ENCODE measurements around the gene S100A14. TPM values are rescaled to one million over a fixed set of nuclear protein-coding genes. Genes with fewer than 3 reads are reported as not detected.
A peak's percentile ranks its signal among the peaks of the same experiment; 100 is the strongest.

Gene S100A14
- total RNA-seq, 1 donor from 2014 or later = 43.8 TPM

DNA sequence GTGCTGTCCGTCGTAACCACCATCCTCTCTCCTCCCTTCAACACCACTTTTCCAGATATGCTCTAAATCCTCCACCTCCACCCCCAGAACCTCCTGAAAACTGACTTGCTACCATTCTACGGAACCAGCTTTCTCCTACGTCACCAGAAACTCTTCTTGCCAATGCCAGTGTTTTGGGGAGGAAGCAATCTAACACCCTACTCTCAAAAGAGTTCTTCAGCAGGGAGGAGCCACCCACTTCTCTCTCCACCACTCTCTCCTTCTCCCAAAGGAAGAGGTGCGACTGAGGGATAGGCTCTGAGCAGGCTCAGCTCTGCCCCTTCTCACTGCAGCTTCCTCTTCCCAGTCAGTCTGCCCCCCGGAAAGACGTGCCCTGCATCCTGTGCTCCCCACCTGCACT, 44.4 kb downstream of the S100A14 start:
- TF ChIP-seq, protein P1, sequence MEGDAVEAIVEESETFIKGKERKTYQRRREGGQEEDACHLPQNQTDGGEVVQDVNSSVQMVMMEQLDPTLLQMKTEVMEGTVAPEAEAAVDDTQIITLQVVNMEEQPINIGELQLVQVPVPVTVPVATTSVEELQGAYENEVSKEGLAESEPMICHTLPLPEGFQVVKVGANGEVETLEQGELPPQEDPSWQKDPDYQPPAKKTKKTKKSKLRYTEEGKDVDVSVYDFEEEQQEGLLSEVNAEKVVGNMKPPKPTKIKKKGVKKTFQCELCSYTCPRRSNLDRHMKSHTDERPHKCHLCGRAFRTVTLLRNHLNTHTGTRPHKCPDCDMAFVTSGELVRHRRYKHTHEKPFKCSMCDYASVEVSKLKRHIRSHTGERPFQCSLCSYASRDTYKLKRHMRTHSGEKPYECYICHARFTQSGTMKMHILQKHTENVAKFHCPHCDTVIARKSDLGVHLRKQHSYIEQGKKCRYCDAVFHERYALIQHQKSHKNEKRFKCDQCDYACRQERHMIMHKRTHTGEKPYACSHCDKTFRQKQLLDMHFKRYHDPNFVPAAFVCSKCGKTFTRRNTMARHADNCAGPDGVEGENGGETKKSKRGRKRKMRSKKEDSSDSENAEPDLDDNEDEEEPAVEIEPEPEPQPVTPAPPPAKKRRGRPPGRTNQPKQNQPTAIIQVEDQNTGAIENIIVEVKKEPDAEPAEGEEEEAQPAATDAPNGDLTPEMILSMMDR (conservative IDR thresholded peaks at IDR 0.05; ENCODE audit: low read depth, low read length) = no peak
- H3K4me3 ChIP-seq (ENCODE audit: low read depth, low read length) = no peak overlapping the region
- no peak for DNase-seq (ENCODE audit: low read depth)

DNA sequence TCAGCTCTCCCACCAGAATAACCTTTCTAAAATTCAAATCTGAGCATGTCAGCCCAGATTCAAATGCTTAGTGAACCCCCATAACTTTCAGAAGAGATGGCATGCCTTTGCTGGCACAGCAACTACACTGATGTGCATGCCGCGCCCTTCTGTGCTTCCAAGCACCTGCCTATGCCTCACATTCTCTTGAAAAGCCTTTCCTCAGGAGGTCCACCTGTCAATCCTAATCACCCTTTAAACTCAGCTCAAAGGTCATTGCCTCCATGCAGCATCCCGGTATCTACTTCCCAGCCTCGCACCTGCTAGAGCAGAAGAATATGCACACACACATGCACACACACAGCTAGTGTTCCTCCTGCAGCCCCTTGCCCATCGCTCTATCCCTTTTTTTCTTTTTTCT, 45.3 kb downstream of the S100A14 start:
- DNase-seq (ENCODE audit: low read depth) = no peak
- no peak overlapping the region for H3K4me3 ChIP-seq (ENCODE audit: low read depth, low read length)
- TF ChIP-seq, protein P1 (conservative IDR thresholded peaks at IDR 0.05; ENCODE audit: low read depth, low read length) = no peak

DNA sequence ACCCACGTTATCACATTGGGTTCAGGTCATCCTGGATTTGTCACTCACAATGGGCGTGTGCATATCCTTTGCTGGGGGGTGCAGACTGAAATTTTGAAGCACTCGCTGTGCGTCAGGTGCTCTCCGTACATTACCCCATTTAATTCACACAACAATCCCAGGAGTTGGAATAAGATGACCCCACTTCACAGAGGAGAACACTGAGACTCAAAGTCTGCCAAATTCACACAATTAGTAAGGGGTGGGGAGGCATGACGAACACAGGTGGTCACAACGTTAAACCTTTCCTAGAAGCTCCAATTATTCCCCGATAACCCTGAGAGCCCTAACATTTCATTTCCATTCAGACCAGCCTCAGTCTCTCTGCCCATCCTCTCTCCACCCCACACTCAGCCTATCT, 46.7 kb downstream of the S100A14 start:
- TF ChIP-seq, protein P1 (conservative IDR thresholded peaks at IDR 0.05; ENCODE audit: low read depth, low read length) = no peak
- DNase-seq (ENCODE audit: low read depth) = no peak
- no peak overlapping the region for H3K4me3 ChIP-seq (ENCODE audit: low read depth, low read length)

DNA sequence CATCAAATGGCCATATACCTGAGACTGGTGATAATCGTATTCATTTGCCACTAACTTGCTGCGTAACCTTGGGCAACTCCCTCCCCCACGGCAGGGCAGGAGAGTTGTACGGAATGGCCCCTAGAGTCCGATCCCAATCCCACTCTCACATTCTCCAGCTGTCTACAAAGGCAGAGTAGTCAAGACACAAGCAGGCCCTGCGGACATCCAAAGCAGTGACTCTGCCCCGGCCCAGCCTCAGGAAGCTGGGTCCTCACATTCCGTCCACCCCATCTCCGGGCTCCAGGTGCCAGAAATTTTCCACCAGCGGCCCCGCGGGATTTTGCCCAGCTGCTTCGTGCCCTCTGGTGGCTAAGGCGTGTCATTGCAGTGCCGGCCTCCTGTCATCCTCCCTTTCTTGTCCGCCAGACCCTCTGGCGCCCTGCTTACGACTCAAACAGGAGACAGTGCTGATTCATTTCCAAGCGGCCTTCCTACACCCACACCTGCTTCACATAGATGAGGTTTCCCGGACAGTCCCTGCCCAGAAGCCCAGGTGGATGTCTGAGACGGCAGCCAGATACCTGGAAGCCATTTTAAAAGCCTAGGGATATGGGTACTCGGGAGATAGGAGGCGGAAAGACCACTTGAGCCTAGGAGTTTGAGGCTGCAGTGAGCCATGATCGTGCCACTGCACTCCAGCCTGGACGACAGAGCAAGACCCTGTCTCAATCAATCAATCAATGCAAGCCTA, 47.6 kb downstream of the S100A14 start:
- H3K4me3 ChIP-seq (ENCODE audit: low read depth, low read length) = peak overlapping the region; percentile 33
- no peak for DNase-seq (ENCODE audit: low read depth)
- TF ChIP-seq, protein P1 (conservative IDR thresholded peaks at IDR 0.05; ENCODE audit: low read depth, low read length) = peak; percentile 96

DNA sequence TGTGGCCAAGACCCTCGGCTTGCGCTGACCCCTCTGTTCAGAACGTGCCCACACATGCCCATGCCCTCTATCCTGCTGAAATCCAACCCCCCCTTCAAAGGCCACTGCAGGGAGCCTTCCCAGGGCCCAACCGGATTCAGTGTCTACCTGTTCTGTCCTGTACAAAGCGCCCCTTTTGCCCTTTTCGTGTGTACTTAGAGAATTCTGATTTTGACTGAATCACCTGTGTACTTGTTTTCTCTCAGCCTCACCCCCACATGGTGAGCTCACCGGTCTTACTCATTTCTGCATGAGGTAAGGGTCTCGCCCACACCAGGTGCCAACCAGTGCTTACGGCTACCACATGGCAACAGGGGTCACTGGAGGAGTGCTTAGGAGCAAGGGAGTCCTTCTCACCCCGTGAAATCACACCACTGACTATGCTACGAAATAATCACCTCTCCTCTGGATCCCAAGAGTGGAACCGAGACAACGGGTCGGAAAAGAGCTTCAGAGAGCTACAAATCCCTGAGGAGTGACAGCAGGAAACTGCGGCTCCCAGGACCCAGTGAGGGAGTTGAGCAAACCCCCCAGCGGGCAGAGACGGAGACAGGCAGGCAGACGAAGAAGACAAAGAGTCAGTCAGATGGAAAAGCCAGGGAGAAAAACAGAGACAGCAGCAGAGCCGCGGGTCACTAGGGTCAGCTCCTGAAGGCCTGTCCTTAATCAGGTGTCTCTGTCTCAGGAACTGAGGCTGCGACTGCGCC, 48.3 kb downstream of the S100A14 start:
- H3K4me3 ChIP-seq (ENCODE audit: low read depth, low read length) = peak overlapping the region; percentile 33
- TF ChIP-seq, protein P1 (conservative IDR thresholded peaks at IDR 0.05; ENCODE audit: low read depth, low read length) = no peak
- DNase-seq (ENCODE audit: low read depth) = peak; percentile 90

DNA sequence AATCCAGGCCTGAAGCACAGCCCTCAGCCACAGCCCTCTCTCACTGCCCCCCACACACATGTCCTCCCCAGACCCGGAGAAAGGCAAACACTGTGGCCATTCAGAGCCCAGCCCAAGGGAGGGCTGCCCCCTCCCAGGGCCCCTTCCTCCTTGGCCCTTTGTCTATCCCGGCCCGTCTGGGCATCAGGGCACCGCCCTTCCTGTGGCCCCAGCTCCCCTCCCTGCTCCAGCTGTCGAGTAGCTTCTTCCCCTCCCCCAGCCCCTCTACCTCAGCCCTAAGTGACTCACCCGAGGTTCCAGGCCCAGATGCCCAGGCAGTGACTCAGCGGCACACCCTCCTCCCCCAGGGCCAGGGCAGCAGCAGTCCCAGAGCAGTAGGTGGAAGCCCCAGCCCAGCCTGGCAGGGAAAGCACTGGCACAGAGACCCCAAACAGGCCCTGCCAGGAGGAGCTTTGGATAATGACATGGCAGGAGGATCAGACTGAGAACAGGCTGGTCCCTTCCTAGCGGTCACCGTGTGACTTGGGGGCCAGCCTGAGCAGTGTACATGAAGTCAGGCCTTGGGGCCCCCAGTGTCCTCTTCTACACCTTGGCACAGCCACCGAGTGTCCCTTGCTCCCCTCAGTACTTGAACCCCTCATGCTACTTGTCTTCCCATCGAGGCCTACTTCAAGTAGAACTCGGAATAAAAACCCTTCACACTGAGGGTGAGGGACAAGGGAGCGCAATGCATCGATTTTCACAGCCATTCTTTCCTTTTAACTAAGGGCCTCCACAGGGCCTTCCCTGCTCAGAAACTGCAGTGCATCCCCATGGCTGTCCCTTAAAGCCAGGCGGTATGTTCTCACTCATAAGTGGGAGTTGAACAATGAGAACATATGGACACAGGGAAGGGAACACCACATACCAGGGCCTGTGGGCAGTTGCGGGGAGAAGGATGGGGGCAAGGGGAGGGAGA, 49.4 kb downstream of the S100A14 start:
- DNase-seq (ENCODE audit: low read depth) = peak; percentile 87
- TF ChIP-seq, protein P1 (conservative IDR thresholded peaks at IDR 0.05; ENCODE audit: low read depth, low read length) = no peak
- no peak overlapping the region for H3K4me3 ChIP-seq (ENCODE audit: low read depth, low read length)

All from epithelial cell of proximal tubule (primary cell).